Measurements from ENCODE around the gene CFAP97.
A peak's percentile ranks its signal among the peaks of the same experiment; 100 is the strongest.

CFAP97 gene

DNA sequence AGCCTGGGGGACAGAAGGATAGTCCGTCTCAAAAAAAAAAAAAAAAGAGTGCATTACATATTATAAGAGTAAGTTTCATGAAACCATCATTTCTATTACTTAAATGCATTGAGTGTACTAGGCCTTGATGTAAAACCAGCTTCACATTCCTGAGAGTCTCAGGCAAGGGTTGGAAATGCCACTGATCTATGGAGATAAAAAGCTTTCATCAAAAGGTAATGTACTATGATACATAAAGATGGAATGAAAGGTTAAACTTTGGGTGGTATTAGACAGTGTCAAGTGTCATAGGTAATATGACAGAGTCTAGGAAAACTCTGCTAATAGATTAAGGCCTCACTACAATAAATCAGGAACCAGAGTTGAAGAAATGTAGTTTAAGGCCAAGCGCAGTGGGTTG, 7.4 kb downstream of the CFAP97 start:
- no peak for DNase-seq

DNA sequence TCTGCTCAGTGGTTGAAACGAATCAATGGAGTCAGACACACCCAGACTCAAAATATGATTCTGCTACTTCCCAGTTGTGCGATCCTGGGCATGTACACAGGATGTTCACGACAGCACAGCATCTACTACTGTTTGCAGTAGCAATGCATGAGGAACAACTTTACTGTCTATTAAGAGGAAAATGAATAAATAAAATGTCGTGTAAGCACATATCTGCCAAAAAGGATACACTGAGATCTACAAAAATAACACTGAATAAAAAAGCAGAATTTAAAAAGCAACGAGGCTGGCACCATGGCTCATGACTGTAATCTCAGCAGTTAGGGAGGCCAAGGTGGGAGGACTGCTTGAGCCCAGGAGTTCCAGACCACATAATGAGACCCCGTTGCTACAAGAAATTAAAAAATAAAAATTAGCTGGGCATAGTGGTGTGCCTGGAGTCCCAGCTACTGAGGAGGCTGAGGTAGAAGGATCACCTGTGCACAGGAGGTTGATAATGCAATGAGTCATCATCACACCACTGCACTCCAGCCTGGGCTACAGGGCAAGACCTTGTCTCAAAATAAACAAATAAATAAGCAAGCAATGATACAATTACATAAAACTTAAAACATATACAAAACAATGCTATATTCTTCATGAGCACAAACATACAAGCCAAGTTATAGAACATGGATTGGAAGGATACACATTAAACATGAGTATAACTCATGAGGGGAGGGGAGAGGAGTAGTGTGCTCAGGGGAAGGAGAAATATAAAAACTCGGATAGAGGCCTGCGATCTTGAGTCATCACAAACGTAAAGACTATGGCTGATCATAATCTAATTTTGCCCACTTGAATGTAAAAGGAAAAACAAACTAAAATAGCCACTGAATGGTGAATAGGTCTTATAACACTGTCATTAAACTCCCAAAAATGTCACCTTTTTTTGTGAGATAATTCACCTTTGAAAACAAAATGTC, 8.6 kb downstream of the CFAP97 start:
- no peak for DNase-seq

DNA sequence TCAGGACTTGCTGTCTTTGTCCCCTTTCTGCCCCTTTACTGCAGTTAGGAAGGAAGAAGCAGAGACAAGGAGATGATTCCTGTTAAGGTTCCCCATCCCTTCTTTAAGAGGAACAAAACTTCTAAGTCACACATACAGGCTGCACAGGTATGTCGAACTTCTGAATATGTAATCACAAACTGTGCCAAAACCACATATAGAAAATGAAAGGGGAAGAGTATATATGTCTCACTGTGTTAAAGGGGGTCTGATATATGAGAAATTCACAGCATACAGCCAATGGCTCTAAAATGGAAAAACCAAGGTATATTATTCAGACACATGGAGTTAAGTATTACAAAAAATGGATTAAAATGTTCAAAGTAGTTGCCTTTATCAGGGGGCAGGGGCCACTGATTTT, 11.7 kb downstream of the CFAP97 start:
- DNase-seq, result no peak

DNA sequence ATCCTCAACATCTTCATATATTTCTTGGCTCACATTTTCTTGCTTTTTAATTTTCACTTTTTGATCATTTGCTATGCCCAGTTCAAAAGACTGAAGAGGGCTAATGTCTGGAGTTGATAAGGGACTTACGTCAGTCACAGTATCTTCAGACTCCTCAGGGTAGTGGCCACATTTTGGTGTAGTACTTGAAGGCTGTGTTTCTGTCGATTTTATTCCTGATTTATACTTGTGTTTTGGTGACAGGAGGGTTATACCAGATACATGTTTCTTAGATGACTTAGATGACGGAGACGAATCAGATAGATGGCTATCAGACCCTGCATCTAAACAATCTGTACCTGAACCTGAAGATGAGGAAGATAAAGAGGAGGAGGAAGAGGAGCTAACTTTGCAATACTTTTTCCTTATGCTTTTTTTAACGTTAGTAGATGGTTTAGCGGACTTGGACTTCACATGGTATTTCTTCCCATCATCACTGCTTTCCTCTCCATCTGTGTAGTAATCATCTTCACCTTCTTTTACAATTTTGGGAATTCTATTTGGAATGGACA, 13.4 kb downstream of the CFAP97 start:
- DNase-seq, result no peak

DNA sequence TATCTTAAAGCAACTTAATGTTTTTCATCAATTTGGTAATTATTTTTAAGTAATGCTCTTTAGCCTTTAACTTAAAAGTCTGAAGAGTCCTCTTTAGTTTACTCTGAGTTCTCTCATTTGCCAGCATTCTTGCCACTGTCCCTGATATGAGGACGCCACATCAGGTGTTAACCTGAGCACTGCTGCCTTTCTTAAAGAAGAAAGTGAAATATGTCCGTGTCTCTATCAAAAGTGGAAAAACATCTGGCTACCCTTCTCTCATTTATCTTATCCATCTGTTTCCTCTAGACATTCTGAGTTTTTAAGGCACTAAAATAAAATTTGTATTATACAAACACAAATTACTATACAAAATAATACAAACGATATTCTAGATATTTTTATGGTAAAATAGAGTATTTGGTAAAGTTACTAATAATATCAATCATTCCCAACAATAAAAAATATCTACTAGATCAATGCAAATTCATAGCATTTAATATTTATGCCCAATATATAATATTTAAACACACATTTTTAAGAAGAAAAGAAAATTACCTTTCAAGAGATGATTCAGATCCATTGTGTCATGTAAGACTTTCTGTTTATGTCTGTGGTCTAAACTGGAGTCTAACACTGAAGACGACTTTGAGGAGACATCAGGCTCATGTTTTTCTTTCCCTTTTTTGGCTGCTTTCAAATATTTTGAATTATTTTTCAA, 14.0 kb downstream of the CFAP97 start:
- DNase-seq, result no peak

DNA sequence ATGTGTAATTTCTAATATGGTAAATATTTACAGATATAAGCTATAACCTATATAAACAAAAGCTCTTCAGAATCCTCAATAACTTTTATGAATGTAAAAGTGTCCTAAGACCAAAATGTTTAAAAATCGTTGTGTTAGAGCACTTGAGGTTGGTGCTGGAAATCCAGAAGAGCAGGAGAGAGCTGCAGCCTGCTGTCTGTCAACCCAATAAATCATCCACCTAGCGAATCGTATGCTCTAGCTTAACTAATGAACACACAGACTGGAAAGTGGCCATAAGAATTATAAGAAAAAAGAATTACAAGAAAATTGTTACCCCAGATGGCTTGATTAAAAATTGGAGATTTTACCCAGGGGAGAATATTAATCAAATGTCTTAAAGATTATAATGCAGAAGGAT, 17.0 kb downstream of the CFAP97 start:
- no peak for DNase-seq

DNA sequence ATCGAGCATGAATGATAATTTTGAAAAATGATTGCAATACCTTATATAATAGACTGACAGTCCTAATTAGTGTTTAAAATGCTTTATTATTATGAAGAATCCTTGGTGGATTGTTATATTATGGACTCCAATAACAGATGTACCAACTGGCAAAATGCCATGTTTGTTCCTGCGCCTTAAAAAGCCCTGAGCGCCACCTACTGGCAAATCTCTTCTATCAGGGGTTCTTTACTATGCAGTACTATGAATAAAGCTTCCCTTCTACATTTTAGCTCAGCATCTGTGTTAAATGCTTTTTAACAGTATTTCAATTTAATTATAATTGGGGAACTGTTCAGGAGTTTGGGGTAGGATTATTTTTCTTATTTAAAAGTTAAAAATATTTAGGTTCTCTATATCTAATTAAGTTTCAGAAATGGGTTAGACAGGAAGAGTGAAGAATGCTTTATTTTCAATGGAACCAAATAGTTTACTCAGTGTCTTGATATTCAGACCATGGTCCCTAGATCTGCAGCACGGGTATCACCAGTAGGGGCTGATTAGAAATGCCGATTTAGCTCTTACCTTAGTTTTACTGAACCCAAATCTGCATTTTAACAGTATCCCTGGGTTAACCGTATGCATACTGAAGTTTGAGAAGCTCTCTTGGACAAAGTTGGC, 20.0 kb downstream of the CFAP97 start:
- peak; percentile 74 for DNase-seq

DNA sequence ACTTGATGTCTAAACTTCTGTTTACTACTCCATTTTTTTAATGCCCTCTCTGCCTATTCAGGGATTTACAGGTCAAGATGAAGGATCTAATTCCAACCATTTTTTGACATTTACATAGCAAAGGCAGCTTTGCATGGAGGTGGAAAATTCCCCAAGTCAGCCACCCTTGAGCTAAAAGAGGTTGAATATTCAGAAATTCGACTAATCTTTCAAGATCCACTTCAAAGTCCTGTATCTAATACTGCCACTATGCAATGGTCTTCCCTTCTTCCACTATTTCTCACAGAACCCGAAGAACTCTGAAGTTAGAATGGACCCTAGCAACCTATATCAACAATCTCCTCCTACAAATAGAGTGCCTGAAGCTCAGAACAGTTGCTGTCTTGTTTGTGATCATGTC, 21.6 kb downstream of the CFAP97 start:
- no peak for DNase-seq

DNA sequence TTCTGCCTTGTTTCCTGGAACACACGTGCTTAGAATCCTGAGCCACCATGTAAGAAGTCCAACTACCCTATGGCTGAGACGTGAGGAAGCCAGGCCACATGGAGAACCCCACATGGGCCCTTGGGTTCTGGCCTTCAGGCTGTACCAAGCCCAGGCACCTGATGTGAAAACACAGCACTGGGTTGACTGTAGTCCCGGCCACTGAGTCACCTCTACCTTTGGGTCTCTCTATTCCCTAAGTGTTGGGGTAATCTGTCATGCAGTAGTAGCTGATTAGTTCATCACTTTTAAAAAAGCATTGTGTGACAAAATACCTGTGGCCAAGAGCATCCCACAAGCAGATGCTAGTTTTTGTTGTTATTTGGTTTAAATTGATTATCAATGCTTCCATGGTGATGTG, 24.3 kb downstream of the CFAP97 start:
- DNase-seq, result no peak

DNA sequence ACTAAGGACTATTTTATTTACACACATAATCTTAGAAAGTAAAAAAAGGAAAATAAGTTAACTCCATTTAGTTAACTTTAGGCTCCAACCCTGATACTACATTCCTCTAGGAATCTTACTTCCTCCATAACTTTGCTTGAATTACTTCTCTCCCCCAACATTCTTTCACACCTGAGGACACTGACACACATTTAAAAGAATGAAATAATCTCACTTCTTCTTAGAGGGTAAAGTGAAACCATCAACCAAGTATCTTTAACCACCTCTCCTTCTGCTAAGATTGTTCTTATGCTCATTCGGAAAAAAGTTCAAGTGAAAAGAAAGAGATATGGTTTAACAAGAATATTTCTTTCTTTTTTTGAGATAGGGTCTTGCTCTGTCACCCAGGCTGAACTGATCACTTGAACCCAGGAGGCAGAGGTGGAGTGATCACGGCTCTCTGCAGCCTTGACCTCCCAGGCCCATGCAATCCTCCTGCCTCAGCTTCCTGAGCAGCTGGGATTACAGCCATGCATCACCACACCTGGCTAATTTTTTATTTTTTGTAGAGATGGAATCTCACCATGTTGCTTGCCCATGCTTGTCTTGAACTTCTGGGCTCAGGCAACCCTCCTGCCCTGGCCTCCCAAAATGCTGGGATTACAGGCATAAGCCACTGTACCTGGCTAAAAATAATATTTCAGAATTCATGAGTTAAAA, 32.3 kb downstream of the CFAP97 start:
- no peak for DNase-seq

DNA sequence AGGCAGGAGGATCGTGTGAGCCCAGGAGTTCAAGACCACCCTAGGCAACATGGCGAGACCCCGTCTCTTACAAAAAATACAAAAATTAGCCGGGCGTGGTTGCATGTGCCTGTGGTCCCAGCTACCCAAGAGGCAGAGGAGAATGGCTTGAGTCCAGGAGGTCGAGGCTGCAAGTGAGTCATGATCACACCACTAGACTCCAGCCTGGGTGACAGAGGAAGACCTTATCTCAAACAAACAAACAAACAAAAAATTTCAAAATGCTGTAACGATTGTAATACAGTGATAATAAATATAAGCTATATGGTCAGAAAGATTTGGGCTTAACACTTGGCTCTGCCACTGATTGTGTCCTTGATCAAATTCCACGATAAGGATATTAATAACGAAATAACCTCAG, 36.6 kb downstream of the CFAP97 start:
- no peak for DNase-seq

DNA sequence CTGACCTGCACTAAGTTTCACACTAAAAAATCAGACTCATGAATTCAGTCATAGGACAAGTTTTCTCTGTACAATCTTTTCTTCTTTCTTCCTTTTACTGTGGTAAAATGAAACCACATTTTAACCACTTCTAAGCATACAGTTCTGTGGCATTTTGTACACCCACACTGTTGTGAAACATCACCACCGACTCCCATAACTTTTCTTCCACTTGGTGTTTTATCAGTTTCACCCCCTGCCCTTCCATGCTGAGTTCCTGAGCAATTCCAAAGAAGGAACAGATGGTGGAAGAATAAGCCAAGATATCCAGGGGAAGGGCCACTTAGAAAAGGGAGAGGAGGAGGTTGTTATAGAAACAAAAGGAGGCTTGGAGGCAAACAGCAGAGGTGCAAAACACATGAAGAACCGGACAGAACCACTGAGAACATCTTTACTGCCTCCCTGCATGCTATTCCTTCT, 38.2 kb downstream of the CFAP97 start:
- peak; percentile 82 for DNase-seq

DNA sequence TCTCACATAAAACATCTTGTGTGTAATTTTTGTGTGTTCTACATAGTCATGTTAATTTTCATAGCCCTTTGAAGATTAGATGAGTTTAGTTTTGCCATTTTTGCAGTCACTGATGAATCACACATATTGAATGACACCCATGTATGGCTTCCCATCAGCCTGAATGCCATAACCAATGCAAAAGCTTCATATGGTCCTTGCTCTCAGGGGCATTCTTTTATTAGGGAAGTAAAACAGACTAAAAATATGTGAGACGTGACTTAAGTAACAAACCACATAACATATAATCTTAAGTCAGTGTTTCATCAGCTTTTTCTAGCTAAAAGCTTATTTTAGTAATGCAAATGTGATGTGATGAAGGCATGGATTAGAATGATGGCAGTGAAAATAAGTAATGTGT, 52.5 kb downstream of the CFAP97 start:
- peak; percentile 48 for DNase-seq

DNA sequence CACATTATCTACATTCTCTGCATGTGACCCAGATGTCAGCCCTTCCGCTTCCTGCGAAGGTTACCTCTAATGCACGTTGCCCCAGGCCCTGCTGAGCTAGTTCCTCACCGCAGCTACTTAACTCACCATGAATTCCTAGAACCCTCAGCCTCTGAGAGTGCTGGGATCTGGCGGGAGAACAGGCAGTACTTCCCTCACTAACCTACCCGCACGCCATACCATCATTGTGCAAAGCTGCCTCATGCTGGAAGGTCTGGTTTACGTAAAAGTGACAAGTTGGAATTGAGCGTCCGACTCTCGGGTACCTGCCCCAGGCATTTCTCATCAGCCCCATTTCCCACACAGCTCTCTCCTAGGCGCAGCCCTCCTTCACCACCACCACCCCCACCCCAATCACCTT, 54.4 kb downstream of the CFAP97 start:
- DNase-seq, result no peak

DNA sequence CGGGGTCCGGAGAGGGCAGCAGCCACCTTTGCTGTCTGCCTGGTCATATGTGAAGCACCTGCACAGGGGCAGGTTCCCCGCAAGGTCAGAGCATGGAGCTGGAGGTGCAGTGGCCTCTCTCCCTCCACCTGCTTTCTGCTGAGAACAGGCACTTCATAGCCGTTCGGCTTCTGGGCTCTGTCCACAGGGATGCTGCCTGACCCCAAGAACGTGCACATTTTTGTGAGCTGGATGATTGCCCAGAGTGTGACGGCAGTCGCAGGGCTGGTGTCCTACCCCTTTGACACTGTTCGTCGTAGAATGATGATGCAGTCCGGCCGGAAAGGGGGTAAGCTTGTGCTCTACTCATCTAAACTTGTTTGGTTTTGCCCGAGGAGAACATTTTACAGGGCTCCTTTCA, 58.2 kb downstream of the CFAP97 start:
- no peak for DNase-seq

DNA sequence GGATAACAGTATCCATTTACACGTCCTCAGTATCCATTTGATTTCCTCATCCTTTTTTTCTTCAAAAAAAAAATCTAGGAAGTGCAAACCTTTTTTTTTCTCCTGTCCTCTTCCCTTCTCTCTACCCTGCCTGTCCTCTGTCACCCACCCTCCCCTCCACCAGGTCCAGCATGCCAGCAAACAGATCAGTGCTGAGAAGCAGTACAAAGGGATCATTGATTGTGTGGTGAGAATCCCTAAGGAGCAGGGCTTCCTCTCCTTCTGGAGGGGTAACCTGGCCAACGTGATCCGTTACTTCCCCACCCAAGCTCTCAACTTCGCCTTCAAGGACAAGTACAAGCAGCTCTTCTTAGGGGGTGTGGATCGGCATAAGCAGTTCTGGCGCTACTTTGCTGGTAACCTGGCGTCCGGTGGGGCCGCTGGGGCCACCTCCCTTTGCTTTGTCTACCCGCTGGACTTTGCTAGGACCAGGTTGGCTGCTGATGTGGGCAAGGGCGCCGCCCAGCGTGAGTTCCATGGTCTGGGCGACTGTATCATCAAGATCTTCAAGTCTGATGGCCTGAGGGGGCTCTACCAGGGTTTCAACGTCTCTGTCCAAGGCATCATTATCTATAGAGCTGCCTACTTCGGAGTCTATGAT, 59.1 kb downstream of the CFAP97 start:
- no peak for DNase-seq

DNA sequence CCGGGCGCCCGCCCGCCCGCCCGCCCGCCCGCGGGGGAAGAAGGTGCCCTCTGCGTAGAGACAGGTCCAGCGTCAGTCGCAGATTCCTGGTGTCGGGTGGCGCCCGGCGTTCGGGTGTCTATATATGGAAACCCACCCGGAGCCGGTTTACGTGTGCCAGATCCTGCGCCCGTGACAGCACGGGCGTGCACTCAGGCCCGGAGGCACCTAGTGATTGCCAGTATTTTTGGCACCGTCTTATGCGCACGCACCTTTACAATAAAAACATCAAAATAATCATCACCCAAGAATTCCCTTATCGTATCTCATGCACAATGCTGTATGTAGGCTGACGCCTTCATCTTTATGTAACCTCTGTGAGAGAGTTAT, 60.2 kb downstream of the CFAP97 start:
- DNase-seq, result no peak

DNA sequence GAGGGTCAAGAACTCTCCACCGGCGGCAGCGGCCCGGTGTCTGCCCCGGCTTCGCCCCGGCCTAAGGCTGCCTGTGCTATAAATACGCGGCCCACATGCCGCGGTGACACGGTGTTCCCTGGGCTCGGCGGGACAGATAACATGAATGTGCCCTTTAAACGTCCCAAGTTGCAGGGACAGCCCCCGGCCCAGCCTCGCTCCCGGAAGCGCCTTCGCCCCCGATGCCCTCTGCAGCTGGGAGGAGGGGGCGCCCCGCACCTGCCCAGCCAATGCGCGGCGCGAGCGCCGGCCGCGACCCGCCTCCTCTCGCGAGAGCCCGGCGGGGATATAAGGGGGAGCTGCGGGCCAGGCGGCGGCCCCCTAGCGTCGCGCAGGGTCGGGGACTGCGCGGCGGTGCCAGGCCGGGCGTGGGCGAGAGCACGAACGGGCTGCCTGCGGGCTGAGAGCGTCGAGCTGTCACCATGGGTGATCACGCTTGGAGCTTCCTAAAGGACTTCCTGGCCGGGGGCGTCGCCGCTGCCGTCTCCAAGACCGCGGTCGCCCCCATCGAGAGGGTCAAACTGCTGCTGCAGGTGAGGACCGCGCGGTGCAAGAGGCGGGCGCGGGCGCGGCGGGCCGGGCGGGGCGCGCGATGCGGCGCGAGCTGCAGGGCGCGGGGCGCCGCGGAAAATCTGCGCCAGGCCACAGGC, 60.7 kb downstream of the CFAP97 start, which contains the start of gene SLC25A4:
SLC25A4 (plus strand) TSS at position 355 of the 689 bp plus-strand sequence; CDS start at position 462, 107 bp downstream.
- DNase-seq, result peak; percentile 11

DNA sequence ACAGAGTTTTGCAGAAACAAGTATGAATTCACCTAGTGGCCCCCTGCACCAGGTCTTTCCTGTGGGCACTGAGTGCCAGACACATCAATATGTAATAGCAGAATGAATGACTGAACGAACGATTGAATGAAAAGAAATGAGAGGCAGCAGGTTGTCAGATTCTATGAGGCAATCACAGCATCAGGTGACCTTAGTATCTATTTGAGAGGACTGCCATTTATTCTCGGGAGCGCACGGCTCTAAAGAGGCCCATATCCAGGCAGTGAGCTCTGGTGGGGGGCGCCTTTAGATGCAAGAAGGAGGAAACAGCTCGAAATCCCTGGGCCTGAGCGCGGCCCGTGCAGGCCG, 61.3 kb downstream of the CFAP97 start:
- no peak for DNase-seq

DNA sequence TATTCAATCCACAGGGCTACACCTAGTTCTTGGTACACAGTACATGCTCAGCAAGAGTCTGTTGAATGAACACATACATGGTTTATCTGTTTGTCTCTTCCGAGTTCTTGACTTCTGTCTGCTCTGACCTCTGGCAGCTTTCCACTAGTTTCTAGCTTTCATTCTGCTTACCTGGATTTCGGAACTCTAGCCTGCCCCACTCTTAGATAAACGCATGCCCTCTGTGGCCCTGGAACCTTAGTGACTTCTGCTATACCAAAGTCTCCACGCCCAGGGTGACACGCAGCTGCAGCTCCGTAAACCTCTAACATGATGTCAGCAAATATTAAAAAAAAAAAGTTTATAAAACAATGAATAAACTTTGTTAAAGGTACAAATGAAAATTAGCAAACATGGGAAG, 62.0 kb downstream of the CFAP97 start:
- no peak for DNase-seq

DNA sequence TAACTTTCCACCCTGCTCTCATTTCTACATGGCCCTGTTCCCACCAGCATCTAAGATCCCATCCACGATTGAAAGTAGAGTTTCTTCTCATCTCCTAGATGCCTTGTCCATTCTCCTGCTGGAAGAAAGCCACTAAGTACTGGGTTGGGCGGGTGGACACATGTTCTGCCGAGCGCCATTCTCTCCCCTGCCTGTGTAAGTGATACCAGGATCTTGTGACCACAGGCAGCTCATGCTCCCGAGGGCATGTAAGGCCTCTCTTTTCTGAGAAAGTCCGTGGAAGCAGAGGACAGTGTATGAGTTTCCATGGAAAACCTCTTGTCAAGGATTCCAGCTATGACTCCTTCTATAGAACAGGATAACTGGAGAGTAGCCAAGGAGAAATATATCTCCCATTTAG, 64.1 kb downstream of the CFAP97 start:
- no peak for DNase-seq

DNA sequence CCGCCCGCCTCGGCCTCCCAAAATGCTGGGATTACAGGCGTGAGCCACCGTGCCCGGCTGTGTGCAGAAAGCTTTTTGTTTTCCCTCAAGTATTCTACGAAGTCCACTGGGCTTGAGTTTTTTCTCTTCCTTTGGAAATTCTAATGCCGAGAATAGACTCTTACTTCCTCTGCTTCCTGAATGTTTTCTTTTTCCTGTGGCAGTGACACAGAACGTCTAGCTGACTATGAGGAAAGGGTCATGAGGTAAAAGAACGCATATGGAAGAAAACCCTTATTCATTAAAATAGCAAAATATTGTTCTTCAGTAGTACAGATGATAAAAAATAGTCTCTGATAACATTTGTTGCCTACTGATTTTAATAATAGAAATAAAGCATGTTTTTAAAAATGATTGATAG, 65.6 kb downstream of the CFAP97 start:
- no peak for DNase-seq
